ENCODE measurements around the gene DYNC2LI1.
"Not testable (repeated sequence)": the region's sequence is repeated elsewhere in the genome, so short reads cannot be mapped to it uniquely, and the experiment has no call there.

Gene DYNC2LI1

GRCh38 chr2:43773876-43774613 lies at the start of gene DYNC2LI1:
TSS of gene DYNC2LI1 (plus strand) at chr2:43774039. CDS start at chr2:43774139, 100 bp downstream.
- H3K27ac Mint-ChIP-seq, result peak within 1 kb of the TSS; percentile 77 to 97
- DNase-seq (peak; percentile 74 to 84), ATAC-seq (peak; percentile 98)
- no peaks in the 10 kb centered on the region for H3K9me3 Mint-ChIP-seq
- H3K27me3 Mint-ChIP-seq, result peaks cover 12% of the 10 kb centered on the region
- peak within 1 kb of the TSS; percentile 97 to 99 for H3K4me3 Mint-ChIP-seq
- peaks cover 22% of the 10 kb centered on the region for H3K4me1 Mint-ChIP-seq

DNA sequence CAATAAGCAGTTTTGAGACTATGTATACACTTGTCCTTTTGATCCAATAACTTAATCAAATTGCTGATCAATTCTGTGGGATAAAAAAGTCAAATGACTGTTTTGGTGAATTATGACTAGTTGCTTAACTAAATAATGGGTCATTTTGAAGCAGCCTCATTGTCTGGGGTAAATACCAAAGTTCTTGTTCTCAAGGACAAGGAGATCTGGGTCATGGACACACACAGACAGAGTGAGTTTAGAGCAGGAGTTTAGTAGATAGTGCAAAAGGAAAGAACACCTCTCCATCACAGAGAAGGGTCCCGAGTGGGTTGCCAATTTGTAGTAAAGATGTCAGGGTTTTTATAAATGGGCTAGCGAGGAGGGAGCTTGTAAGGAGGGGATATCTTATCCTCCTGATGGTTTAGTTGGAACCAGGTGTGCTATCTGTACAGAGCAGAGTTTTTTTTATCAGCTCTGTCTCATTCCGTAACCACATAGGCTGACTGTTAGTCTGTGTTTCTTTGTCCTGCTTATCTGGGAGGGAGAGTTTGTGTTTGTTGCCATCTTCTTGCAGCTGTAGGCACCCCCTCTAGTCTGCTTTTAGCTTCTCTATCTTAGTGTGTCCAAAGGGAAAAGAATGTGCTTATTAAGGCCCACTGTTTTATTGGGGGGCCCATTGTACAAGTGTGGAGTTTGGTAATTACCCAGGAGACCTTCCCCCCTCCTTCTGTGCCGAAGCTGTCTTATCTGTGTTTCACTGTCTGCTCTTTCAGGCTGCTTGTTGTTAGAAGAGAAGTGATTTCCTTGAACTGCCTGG lies 48.9 kb upstream of the DYNC2LI1 start:
- Mint-ChIP-seq H3K27me3 (no peaks in the 10 kb centered on the region), H3K9me3 (no peaks in the 10 kb centered on the region), H3K27ac (peak overlapping the region in 1 of 2 donors; percentile 44), H3K4me1 (no peaks in the 10 kb centered on the region), H3K4me3 (no peak overlapping the region)
- ATAC-seq, result no peak
- DNase-seq, result no peak

- Mint-ChIP-seq H3K4me3 (no peak overlapping the region), H3K27ac (peak overlapping the region in 1 of 2 donors; percentile 44), H3K9me3 (no peaks in the 10 kb centered on the region), H3K27me3 (no peaks in the 10 kb centered on the region), H3K4me1 (no peaks in the 10 kb centered on the region)
- DNase-seq (no peak), ATAC-seq (no peak)
Measured at GRCh38 chr2:43725711-43726246, 48.1 kb upstream of the DYNC2LI1 start.

GRCh38 chr2:43726961-43727633 lies 46.7 kb upstream of the DYNC2LI1 start:
- ATAC-seq, H3K27ac Mint-ChIP-seq, H3K9me3 Mint-ChIP-seq, H3K27me3 Mint-ChIP-seq, H3K4me1 Mint-ChIP-seq, DNase-seq, H3K4me3 Mint-ChIP-seq: not testable (repeated sequence)

DNA sequence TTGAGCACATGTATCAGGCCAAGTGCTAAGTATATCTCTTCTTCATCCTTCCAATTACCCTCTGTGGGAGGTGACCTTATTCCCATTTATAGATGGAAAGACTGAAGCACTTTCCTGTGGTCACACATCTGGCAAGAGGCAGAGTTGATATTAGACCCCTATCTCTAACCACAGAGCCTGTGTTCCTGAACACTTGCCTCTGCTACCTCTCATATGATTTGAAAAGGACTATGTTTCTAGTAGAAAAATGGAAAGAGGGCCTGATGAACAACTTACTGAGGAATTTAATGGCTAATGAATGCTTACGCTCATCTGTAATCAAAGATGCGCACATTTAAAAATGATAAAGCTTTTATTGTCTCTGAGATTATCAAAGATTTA lies 46.2 kb upstream of the DYNC2LI1 start:
- no peak for ATAC-seq
- no peak for DNase-seq
- H3K4me1 Mint-ChIP-seq, result no peaks in the 10 kb centered on the region
- no peak overlapping the region for H3K27ac Mint-ChIP-seq
- H3K9me3 Mint-ChIP-seq, result no peaks in the 10 kb centered on the region
- no peaks in the 10 kb centered on the region for H3K27me3 Mint-ChIP-seq
- H3K4me3 Mint-ChIP-seq, result no peak overlapping the region

GRCh38 chr2:43729491-43730174 lies 44.2 kb upstream of the DYNC2LI1 start:
- no peaks in the 10 kb centered on the region for H3K9me3 Mint-ChIP-seq
- DNase-seq, result no peak
- H3K4me1 Mint-ChIP-seq, result no peaks in the 10 kb centered on the region
- ATAC-seq, result no peak
- H3K27ac Mint-ChIP-seq, result peak overlapping the region in 1 of 2 donors; percentile 29
- H3K4me3 Mint-ChIP-seq, result no peak overlapping the region
- H3K27me3 Mint-ChIP-seq, result no peaks in the 10 kb centered on the region

DNA sequence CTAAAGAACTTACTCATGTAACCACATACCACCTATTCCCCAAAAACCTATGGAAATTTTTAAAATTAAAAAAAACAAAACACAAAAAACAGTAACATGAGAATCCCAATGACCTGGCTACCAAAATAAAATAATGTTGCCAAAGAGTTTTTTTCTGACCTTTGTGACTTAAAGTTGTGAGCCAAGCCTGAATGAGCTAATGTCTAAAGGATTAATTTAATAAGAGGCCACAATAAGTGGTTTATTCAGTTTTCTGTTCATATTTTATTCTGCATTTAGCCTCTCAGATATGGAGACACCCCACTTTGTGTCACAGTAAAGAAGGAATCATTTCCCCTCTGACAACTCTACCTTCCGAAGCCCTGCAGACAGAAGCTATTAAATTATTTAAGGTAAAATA lies 42.6 kb upstream of the DYNC2LI1 start:
- Mint-ChIP-seq H3K9me3 (no peaks in the 10 kb centered on the region), H3K27me3 (no peaks in the 10 kb centered on the region), H3K4me3 (no peak overlapping the region), H3K27ac (no peak overlapping the region), H3K4me1 (no peaks in the 10 kb centered on the region)
- ATAC-seq, result no peak
- DNase-seq, result no peak

GRCh38 chr2:43736637-43737036 lies 37.2 kb upstream of the DYNC2LI1 start:
- Mint-ChIP-seq H3K27ac (no peak overlapping the region), H3K4me3 (no peak overlapping the region), H3K27me3 (no peaks in the 10 kb centered on the region), H3K4me1 (no peaks in the 10 kb centered on the region), H3K9me3 (no peaks in the 10 kb centered on the region)
- no peak for ATAC-seq
- DNase-seq, result no peak

DNA sequence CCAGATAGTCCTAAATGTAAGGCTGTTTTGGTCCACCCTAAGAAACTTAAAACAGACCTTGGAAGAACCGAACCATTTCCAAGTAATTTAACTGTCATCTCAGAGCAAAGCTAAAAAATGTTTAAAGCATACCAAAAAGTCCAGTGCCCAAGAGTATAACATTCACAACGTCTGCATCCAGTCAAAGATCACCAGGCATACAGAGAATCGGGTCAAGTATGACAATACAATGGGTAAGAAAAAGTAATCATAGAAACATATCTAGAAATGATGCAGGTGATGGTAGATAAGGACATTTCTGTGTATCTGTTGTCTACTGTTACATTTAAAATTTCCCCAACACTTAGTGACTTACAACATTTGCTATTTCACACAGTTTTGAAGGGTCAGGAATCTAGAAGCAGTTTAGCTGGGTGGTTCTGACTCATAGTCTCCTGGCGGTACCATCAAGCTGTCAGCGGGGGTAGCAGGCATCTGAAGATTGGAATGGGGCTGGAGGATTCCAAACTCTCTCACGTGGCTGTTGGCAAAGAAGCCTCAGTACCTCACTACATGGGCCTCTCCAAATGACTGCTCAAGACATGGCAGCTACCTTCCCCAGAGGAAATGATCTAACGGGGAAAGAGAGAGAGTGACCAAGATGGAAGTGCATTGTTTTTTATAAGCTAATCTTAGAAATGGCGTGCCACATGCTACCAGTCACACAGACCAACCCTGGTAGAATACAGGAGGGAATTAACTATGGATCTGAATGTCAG lies 36.6 kb upstream of the DYNC2LI1 start:
- Mint-ChIP-seq H3K27ac (no peak overlapping the region), H3K4me1 (no peaks in the 10 kb centered on the region), H3K9me3 (no peaks in the 10 kb centered on the region), H3K4me3 (no peak overlapping the region), H3K27me3 (no peaks in the 10 kb centered on the region)
- no peak for DNase-seq
- ATAC-seq, result no peak

DNA sequence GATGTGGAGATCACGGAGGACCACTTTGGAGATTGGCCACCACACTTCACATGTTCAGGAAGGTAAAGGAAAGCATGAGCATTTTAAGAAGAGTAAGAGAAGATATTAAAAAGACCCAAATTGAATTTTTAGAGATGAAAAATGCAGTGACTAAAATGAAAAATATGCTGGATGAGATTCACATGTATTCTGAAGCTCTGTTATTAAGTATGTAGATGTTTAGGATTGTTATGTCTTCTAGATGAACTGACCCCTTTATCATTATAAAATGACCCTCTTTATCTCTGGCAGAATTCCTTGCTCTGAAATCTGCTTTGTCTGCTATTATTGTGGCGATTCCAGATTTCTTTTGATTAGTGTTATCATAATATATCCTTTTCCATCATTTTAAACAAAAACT lies 36.0 kb upstream of the DYNC2LI1 start:
- Mint-ChIP-seq H3K4me3 (no peak overlapping the region), H3K4me1 (no peaks in the 10 kb centered on the region), H3K9me3 (no peaks in the 10 kb centered on the region), H3K27ac (no peak overlapping the region), H3K27me3 (no peaks in the 10 kb centered on the region)
- ATAC-seq (no peak), DNase-seq (no peak)

GRCh38 chr2:43738257-43738656 lies 35.6 kb upstream of the DYNC2LI1 start:
- Mint-ChIP-seq H3K4me1 (no peaks in the 10 kb centered on the region), H3K4me3 (no peak overlapping the region), H3K9me3 (no peaks in the 10 kb centered on the region), H3K27ac (no peak overlapping the region), H3K27me3 (no peaks in the 10 kb centered on the region)
- ATAC-seq, result no peak
- no peak for DNase-seq

DNA sequence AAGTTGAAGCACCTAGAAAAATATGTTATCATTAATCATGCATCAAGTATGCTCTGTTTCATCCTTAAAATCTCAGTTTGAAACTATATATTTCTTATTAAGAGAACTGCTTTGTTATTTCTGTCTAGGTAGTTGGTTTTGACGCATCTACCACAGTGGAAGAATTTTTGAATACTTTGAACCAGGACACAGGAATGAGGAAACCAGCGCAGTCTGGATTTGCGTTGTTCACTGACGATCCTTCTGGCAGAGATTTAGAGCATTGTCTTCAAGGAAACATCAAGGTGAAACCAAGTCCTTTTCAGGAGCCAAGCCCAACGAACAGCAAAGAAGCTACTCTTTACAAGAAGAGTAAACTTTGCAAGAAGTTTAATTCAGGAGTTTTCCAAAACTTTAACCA lies 30.1 kb upstream of the DYNC2LI1 start:
- Mint-ChIP-seq H3K27me3 (no peaks in the 10 kb centered on the region), H3K9me3 (no peaks in the 10 kb centered on the region), H3K27ac (no peak overlapping the region), H3K4me1 (no peaks in the 10 kb centered on the region), H3K4me3 (no peak overlapping the region)
- ATAC-seq, result no peak
- no peak for DNase-seq

DNA sequence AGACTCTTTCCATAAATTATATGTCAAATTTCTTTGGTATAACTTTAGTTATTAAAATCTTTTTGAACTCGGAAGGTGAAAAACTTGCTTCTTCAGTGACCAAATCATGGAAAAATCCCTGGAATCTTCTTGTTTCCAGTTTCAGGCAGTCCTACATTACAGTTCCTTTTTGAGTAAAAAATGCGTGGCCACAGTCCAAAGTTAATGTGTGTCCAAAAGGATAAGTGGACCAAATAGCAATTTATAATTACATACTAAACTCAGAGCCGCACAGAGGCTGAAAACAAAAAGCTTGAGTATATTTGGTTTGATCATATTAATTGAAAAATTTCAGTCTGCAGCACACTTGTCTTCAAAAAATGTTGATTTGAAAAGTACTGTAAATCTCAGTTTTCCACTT lies 28.4 kb upstream of the DYNC2LI1 start:
- no peaks in the 10 kb centered on the region for H3K4me1 Mint-ChIP-seq

GRCh38 chr2:43748333-43748732 lies 25.5 kb upstream of the DYNC2LI1 start:
- DNase-seq (peak in 1 of 2 donors; percentile 13), ATAC-seq (no peak)
- Mint-ChIP-seq H3K27me3 (no peaks in the 10 kb centered on the region), H3K9me3 (no peaks in the 10 kb centered on the region), H3K4me1 (no peaks in the 10 kb centered on the region), H3K4me3 (no peak overlapping the region), H3K27ac (no peak overlapping the region)

More for the DNA sequence above, 28.4 kb upstream of the DYNC2LI1 start:
- Mint-ChIP-seq H3K9me3 (no peaks in the 10 kb centered on the region), H3K27ac (no peak overlapping the region), H3K27me3 (no peaks in the 10 kb centered on the region), H3K4me3 (no peak overlapping the region)
- no peak for DNase-seq
- ATAC-seq, result no peak

DNA sequence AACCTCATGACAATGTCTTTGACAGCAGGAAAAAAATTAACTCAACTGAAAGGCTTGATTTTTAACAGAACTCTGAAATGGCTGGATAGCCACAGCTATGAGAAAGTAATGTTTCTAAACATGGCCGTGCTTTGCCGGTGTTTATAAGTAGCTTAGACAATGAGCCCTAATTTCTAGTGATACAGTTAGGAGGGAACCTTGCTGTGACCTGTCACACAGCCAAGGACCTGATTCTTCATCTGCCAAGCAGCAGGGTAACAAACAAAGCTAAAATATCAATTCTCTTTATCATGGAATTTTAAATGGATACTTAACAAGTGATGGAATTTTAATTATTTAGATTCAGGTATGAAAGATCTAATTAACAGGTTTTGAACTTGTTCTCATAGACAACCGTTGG lies 24.3 kb upstream of the DYNC2LI1 start:
- H3K27me3 Mint-ChIP-seq, result no peaks in the 10 kb centered on the region
- no peak overlapping the region for H3K27ac Mint-ChIP-seq
- no peaks in the 10 kb centered on the region for H3K4me1 Mint-ChIP-seq
- no peaks in the 10 kb centered on the region for H3K9me3 Mint-ChIP-seq
- ATAC-seq (no peak), DNase-seq (no peak)
- H3K4me3 Mint-ChIP-seq, result no peak overlapping the region

Data from stimulated activated naive CD8-positive, alpha-beta T cell treated with anti-CD3 and anti-CD28 coated beads, Interleukin-15, amount 100 ng/mL, for 72 hours (primary cell).